Keratinocyte (primary cell): ENCODE data around the gene MYL12A. TPM values are rescaled to one million over a fixed set of nuclear protein-coding genes. Genes with fewer than 3 reads are reported as not detected.

ENCODE experiments used
- DNase-seq: peaks from one replicate; pipeline ENCODE4 v3.0.0-alpha.2; 2011; ENCODE audit warnings: low read depth, missing footprints, low spot score
- FAIRE-seq: peaks from 2 replicates; lab custom pipeline; 2011; peaks lifted over from hg19 to GRCh38; lab: Jason Lieb, UNC
- H2AFZ ChIP-seq: 2 replicates; pipeline ENCODE4 v1.6.0; 2012; ENCODE audit warnings: low read length, control low read depth, inconsistent platforms; ENCODE audit not compliant: control insufficient read depth
- H3K27ac ChIP-seq: 2 replicates; pipeline ENCODE4 v1.5.1; 2011; ENCODE audit warnings: low read length; ENCODE audit not compliant: control insufficient read depth, insufficient read depth
- H3K27me3 ChIP-seq: 3 replicates; pipeline ENCODE4 v1.6.0; 2011; ENCODE audit warnings: low read length; ENCODE audit not compliant: control insufficient read depth, insufficient read depth; ENCODE audit errors: extremely low read depth
- H3K36me3 ChIP-seq, 2 experiments: 2 replicates in 1 of 2; 3 replicates in 1 of 2; pipeline ENCODE4 v1.5.1; 2011; ENCODE audit warnings: low read length in 2 of 2, mild to moderate bottlenecking in 1 of 2; ENCODE audit not compliant: control insufficient read depth in 2 of 2, insufficient read depth in 2 of 2; ENCODE audit errors: extremely low read depth in 1 of 2
- H3K4me1 ChIP-seq: 3 replicates; pipeline ENCODE4 v1.5.1; 2011; ENCODE audit warnings: low read length; ENCODE audit not compliant: control insufficient read depth, insufficient read depth; ENCODE audit errors: extremely low read depth
- H3K4me2 ChIP-seq: 3 replicates; pipeline ENCODE4 v1.6.0; 2011; ENCODE audit warnings: low read depth, low read length; ENCODE audit not compliant: control insufficient read depth, insufficient read depth; ENCODE audit errors: extremely low read depth
- H3K4me3 ChIP-seq, 3 experiments: fragments of 200-600 bp in 1 of 3; sonication (generic) in 1 of 3; 2 replicates in 2 of 3; 3 replicates in 1 of 3; pipeline ENCODE4 v1.5.1; 2011 to 2016; ENCODE audit warnings: low read length in 3 of 3, mild to moderate bottlenecking in 3 of 3, control low read depth in 2 of 3, inconsistent platforms in 1 of 3, low read depth in 1 of 3, mixed read lengths in 1 of 3, mixed run types in 1 of 3, moderate library complexity in 1 of 3; ENCODE audit not compliant: control insufficient read depth in 2 of 3, insufficient read depth in 2 of 3; ENCODE audit errors: extremely low read depth in 1 of 3
- H3K79me2 ChIP-seq: 2 replicates; pipeline ENCODE4 v1.6.0; 2012; ENCODE audit warnings: low read length; ENCODE audit not compliant: control insufficient read depth, insufficient read depth
- H3K9ac ChIP-seq: 3 replicates; pipeline ENCODE4 v1.6.0; 2011; ENCODE audit warnings: low read length; ENCODE audit not compliant: control insufficient read depth, insufficient read depth; ENCODE audit errors: extremely low read depth
- H3K9me1 ChIP-seq: 3 replicates; pipeline ENCODE4 v1.6.0; 2011; ENCODE audit warnings: low read length; ENCODE audit not compliant: control insufficient read depth, insufficient read depth; ENCODE audit errors: extremely low read depth
- H3K9me3 ChIP-seq: 2 replicates; pipeline ENCODE4 v1.5.1; 2012; ENCODE audit warnings: low read depth, low read length; ENCODE audit not compliant: control insufficient read depth
- H4K20me1 ChIP-seq: 3 replicates; pipeline ENCODE4 v1.6.0; 2011; ENCODE audit warnings: low read length; ENCODE audit not compliant: control insufficient read depth, insufficient read depth; ENCODE audit errors: extremely low read depth
- EZH2 ChIP-seq: IDR thresholded peaks from one replicate; pipeline ENCODE4 v1.6.1; 2012; ENCODE audit warnings: inconsistent platforms, mild to moderate bottlenecking, low read length, moderate library complexity
- dilution Hi-C: fragments of 300-500 bp; cut with MboI; formaldehyde crosslinking; loops from one replicate; pipeline ENCODE4 v1.7.0; 2020; ENCODE audit warnings: low sequenced_read_pairs; ENCODE audit not compliant: extremely low pct_ligation_motif_present
- polyA plus RNA-seq, 5 experiments: library from polyadenylated mRNA; depleted of rRNA in 3 of 5; stranded (reverse) in 3 of 5; stranded (forward) in 1 of 5; unstranded in 1 of 5; fragments of >200 nt; gene quantifications; 1 replicate in 1 of 5; 2 replicates in 3 of 5; 3 replicates in 1 of 5; pipeline versions ENCODE4 v1.2.1 to v1.2.3, GENCODE V29; 2011 to 2012; ENCODE audit warnings: missing spikeins in 2 of 5, low read depth in 1 of 5, low replicate concordance in 1 of 5
- TF ChIP-seq, protein P1 (sequence below), 3 experiments: IDR thresholded peaks in 1 of 3; conservative IDR thresholded peaks in 1 of 3; optimal IDR thresholded peaks in 1 of 3; 2 replicates in 2 of 3; 3 replicates in 1 of 3; pipeline versions ENCODE3 to v1.5.1; 2011; ENCODE audit warnings: low read length in 3 of 3, mild to moderate bottlenecking in 3 of 3, moderate library complexity in 2 of 3, control low read depth in 1 of 3, inconsistent platforms in 1 of 3; ENCODE audit not compliant: insufficient read depth in 2 of 3; ENCODE audit errors: extremely low read depth in 1 of 3

Gene MYL12A
- polyA plus RNA-seq, 1 donor (not counting 4 experiments of a cell fraction or from before 2014, with no cell fraction given) = 759 TPM

DNA sequence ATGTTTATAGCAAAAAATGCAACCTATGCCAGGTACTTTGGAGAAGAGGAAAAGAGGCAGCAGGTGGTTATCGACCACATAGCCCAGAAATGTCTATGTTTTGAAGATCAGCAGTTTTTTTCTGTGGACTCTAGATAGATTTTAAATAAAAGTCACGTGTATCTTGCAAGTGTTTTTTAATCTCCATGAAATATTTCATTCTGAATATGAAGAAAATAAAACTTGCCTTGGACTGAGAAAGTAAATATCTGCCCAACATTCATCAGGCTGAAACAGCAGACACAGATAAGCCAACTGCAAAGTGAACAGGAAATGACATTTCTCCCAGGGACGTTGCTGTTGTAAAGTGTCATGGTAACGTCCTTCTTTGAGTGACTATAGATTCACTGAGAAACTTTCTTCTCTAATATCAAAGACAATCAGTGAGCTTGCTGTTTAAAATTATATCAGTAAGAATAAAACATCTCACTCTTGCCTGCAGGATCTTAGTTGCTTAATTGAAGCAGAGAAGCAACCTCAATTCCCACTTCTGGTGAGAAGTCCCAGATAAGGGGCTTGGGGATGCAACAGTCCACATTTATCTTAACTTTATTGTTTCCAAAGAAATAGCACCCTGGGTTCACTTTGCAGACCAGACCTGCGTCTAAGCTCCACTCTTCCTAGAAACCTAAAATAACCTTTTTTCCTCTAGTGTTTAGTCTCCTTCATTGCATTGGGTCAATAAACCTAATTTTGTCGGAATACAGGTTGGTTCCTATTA, 34.1 kb upstream of the MYL12A start:
- no peaks in the 10 kb centered on the region for H3K27me3 ChIP-seq
- H3K36me3 ChIP-seq = no peaks in the 10 kb centered on the region
- TF ChIP-seq EZH2 = no peak
- TF ChIP-seq, protein P1, sequence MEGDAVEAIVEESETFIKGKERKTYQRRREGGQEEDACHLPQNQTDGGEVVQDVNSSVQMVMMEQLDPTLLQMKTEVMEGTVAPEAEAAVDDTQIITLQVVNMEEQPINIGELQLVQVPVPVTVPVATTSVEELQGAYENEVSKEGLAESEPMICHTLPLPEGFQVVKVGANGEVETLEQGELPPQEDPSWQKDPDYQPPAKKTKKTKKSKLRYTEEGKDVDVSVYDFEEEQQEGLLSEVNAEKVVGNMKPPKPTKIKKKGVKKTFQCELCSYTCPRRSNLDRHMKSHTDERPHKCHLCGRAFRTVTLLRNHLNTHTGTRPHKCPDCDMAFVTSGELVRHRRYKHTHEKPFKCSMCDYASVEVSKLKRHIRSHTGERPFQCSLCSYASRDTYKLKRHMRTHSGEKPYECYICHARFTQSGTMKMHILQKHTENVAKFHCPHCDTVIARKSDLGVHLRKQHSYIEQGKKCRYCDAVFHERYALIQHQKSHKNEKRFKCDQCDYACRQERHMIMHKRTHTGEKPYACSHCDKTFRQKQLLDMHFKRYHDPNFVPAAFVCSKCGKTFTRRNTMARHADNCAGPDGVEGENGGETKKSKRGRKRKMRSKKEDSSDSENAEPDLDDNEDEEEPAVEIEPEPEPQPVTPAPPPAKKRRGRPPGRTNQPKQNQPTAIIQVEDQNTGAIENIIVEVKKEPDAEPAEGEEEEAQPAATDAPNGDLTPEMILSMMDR (optimal IDR thresholded peaks at IDR 0.05 in 1 of 3, IDR thresholded peaks at IDR 0.05 in 1 of 3, conservative IDR thresholded peaks at IDR 0.05 in 1 of 3; ENCODE audit: extremely low read depth in 1 of 3, insufficient read depth in 2 of 3, low read length in 3 of 3) = no peak
- no peak for DNase-seq
- dilution Hi-C loops = no loop called here
- no peaks in the 10 kb centered on the region for H3K4me1 ChIP-seq
- H2AFZ ChIP-seq = no peak overlapping the region
- no peak overlapping the region for H3K4me3 ChIP-seq
- H3K9ac ChIP-seq = no peak overlapping the region
- H3K27ac ChIP-seq = no peak overlapping the region
- no peak overlapping the region for H3K4me2 ChIP-seq
- no peaks in the 10 kb centered on the region for H4K20me1 ChIP-seq
- FAIRE-seq = no peak
- H3K9me3 ChIP-seq = no peaks in the 10 kb centered on the region
- H3K9me1 ChIP-seq = no peaks in the 10 kb centered on the region
- no peaks in the 10 kb centered on the region for H3K79me2 ChIP-seq

DNA sequence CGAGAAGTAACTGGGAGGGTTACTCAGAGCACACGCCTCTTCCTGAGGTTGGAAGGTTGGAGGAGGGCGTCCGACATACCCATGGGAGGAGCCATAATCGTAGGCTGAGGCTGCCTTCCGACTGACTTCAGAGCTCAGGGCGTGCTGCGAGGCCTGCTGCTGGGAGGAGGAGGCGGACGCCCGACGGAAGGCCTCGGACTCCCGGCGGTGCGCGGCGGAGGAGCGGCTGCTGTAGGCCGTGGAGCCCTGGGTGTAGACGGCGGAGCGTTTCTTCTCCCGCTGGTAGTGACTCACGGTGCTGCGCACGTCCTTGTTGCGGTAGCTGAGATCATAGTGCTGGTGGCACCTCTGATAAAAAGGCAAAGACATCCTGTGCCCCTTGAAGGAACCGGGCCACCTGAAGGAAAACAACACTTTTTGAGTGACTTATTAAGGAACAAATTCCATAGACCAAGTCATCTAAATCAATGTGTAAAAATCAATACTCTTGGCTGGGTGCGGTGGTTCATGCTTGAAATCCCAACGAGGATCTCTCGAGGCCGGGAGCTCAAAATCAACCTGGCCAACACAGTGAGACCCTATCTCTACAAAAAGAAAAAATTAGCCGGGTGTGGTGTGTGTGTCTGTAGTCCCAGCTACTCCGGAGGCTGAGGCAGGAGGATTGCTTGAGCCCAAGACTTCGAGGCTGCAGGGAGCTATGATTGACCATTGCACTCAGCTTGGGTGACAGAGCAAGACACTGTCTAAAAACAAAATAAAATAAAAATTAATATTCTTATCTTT, 32.6 kb upstream of the MYL12A start:
- Histone ChIP-seq H4K20me1 (no peaks in the 10 kb centered on the region), H3K79me2 (no peaks in the 10 kb centered on the region), H3K9me3 (no peaks in the 10 kb centered on the region), H2AFZ (no peak overlapping the region), H3K4me1 (no peaks in the 10 kb centered on the region), H3K4me3 (no peak overlapping the region), H3K27ac (no peak overlapping the region), H3K36me3 (no peaks in the 10 kb centered on the region), H3K4me2 (no peak overlapping the region), H3K9ac (no peak overlapping the region), H3K27me3 (no peaks in the 10 kb centered on the region), H3K9me1 (no peaks in the 10 kb centered on the region)
- FAIRE-seq (no peak), DNase-seq (no peak)
- dilution Hi-C loops = no loop called here
- TF ChIP-seq, protein P1 (optimal IDR thresholded peaks at IDR 0.05 in 1 of 3, IDR thresholded peaks at IDR 0.05 in 1 of 3, conservative IDR thresholded peaks at IDR 0.05 in 1 of 3; ENCODE audit: extremely low read depth in 1 of 3, insufficient read depth in 2 of 3, low read length in 3 of 3) = no peak
- TF ChIP-seq EZH2 = no peak
